Measurements from ENCODE around the gene SH2B3. TPM values are rescaled to one million over a fixed set of nuclear protein-coding genes. Genes with fewer than 3 reads are reported as not detected.

The SH2B3 gene
- total RNA-seq (2022; extraction: Qiagen RNA extraction; ENCODE audit: low read depth): 5.1 to 7.1 TPM (median 5.9 TPM) in 5 replicates

GRCh38 chr12:111405859-111406473 is at the start of gene SH2B3:
SH2B3 (plus strand) TSS chr12:111405923; CDS start chr12:111418146, 12,223 bp downstream.

GRCh38 chr12:111368788-111369495 is 36.8 kb upstream of the SH2B3 start, which contains the start of gene PHETA1:
PHETA1 (minus strand) TSS chr12:111369095; CDS start chr12:111363427, 5,668 bp downstream.

Other genes with a start within 250 kb of the SH2B3 start
- 4.9 to 10.8 TPM (median 8.6 TPM) in 5 replicates for gene PHETA1, start 36.8 kb upstream of the SH2B3 start, total RNA-seq (2022; extraction: Qiagen RNA extraction; ENCODE audit: low read depth)
- gene ATXN2, start 193.4 kb downstream of the SH2B3 start, total RNA-seq (2022; extraction: Qiagen RNA extraction; ENCODE audit: low read depth): 42.2 to 56.6 TPM (median 51.6 TPM) in 5 replicates